Peyer's patch (tissue), 4 donors: Measurements from ENCODE around the gene RUNX1.

ENCODE experiments used
- POLR2A ChIP-seq, 2 donors: fragments of 450-650 bp; IDR thresholded peaks; one replicate each; pipeline ENCODE4 v1.5.1; 2017; ENCODE audit warnings: antibody characterized with exemption in 2 of 2, mild to moderate bottlenecking in 2 of 2, moderate library complexity in 2 of 2
- TF ChIP-seq, protein P1 (sequence below), 6 experiments: fragments of 450-650 bp in 4 of 6; fragments of 200-600 bp in 2 of 6; sonication (generic) in 1 of 6; IDR thresholded peaks; one replicate each; pipeline ENCODE4 v1.5.1; 2017 to 2019; ENCODE audit warnings: antibody characterized with exemption in 6 of 6, mild to moderate bottlenecking in 3 of 6, moderate library complexity in 1 of 6

GRCh38 chr21:34936883-34937563 is 112.1 kb downstream of the RUNX1 start:
- no peak for TF ChIP-seq POLR2A (IDR thresholded peaks at IDR 0.05)
- TF ChIP-seq, protein P1, sequence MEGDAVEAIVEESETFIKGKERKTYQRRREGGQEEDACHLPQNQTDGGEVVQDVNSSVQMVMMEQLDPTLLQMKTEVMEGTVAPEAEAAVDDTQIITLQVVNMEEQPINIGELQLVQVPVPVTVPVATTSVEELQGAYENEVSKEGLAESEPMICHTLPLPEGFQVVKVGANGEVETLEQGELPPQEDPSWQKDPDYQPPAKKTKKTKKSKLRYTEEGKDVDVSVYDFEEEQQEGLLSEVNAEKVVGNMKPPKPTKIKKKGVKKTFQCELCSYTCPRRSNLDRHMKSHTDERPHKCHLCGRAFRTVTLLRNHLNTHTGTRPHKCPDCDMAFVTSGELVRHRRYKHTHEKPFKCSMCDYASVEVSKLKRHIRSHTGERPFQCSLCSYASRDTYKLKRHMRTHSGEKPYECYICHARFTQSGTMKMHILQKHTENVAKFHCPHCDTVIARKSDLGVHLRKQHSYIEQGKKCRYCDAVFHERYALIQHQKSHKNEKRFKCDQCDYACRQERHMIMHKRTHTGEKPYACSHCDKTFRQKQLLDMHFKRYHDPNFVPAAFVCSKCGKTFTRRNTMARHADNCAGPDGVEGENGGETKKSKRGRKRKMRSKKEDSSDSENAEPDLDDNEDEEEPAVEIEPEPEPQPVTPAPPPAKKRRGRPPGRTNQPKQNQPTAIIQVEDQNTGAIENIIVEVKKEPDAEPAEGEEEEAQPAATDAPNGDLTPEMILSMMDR (IDR thresholded peaks at IDR 0.05), result no peak
